Caco-2 (cell line): ENCODE results near the gene TACC2. TPM values are rescaled to one million over a fixed set of nuclear protein-coding genes. Genes with fewer than 3 reads are reported as not detected.

ENCODE experiments used
- BruUV-seq: library from RNA; stranded (reverse); fragments of 400-500 nt; replicated peaks from 2 replicates; lab custom pipeline; 2021; lab: Mats Ljungman, UMichigan
- CTCF ChIA-PET: fragments of 300-600 bp; sonication (Branson Sonifier 250); formaldehyde crosslinking; loops from one replicate; lab custom pipeline; 2022; ENCODE audit warnings: antibody characterized with exemption; lab: Charles Lee
- POLR2A ChIA-PET: fragments of 300-600 bp; sonication (Branson Sonifier 250); formaldehyde crosslinking; loops from one replicate; lab custom pipeline; 2022; ENCODE audit warnings: antibody characterized with exemption; lab: Charles Lee
- DNase-seq, 2 experiments: peaks; one replicate each; pipeline versions ENCODE4 v3.0.0 to v3.0.0-alpha.2; 2020 to 2022
- H3K27me3 ChIP-seq: replicated peaks from 2 replicates; pipeline ENCODE4 v1.6.0; 2011; ENCODE audit warnings: low read length; ENCODE audit not compliant: control insufficient read depth, insufficient read depth
- H3K36me3 ChIP-seq: 2 replicates; pipeline ENCODE4 v1.5.1; 2011; ENCODE audit warnings: low read length; ENCODE audit not compliant: control insufficient read depth, insufficient read depth
- H3K4me1 ChIP-seq: fragments of 250-450 bp; sonication (Bioruptor Pico); 2 replicates; pipeline ENCODE4 v1.5.1; 2020; ENCODE audit warnings: mild to moderate bottlenecking
- H3K4me3 ChIP-seq: 2 replicates; pipeline ENCODE4 v1.5.1; 2011; ENCODE audit warnings: low read depth, mild to moderate bottlenecking, control low read depth, low read length
- H3K9me3 ChIP-seq: fragments of 250-450 bp; sonication (Bioruptor Pico); 2 replicates; pipeline ENCODE4 v1.5.1; 2020; ENCODE audit warnings: mild to moderate bottlenecking, moderate library complexity
- H3K27ac Mint-ChIP-seq: one replicate; pipeline ENCODE4 v1.8.0; 2022; ENCODE audit warnings: mixed read lengths; ENCODE audit not compliant: unreplicated experiment
- H3K27me3 Mint-ChIP-seq: one replicate; pipeline ENCODE4 v1.8.0; 2022; ENCODE audit warnings: mixed read lengths; ENCODE audit not compliant: insufficient read depth, unreplicated experiment
- H3K36me3 Mint-ChIP-seq: one replicate; pipeline ENCODE4 v1.8.0; 2022; ENCODE audit warnings: mild to moderate bottlenecking, mixed read lengths; ENCODE audit not compliant: insufficient read depth, unreplicated experiment
- H3K4me1 Mint-ChIP-seq: one replicate; pipeline ENCODE4 v1.8.0; 2022; ENCODE audit warnings: low read depth, mixed read lengths; ENCODE audit not compliant: unreplicated experiment
- H3K4me3 Mint-ChIP-seq: one replicate; pipeline ENCODE4 v1.8.0; 2022; ENCODE audit warnings: mild to moderate bottlenecking, moderate library complexity, mixed read lengths; ENCODE audit not compliant: unreplicated experiment
- H3K9me3 Mint-ChIP-seq: one replicate; pipeline ENCODE4 v1.8.0; 2022; ENCODE audit warnings: mixed read lengths; ENCODE audit not compliant: unreplicated experiment
- CTCF ChIP-seq, 2 experiments: fragments of 200-600 bp in 1 of 2; IDR thresholded peaks; 1 replicate in 1 of 2; 2 replicates in 1 of 2; pipeline versions ENCODE4 v1.5.1 to v1.8.0; 2011 to 2022; ENCODE audit warnings: antibody characterized with exemption in 1 of 2, control low read depth in 1 of 2, inconsistent platforms in 1 of 2, low read depth in 1 of 2, low read length in 1 of 2, mild to moderate bottlenecking in 1 of 2, moderate library complexity in 1 of 2; ENCODE audit not compliant: insufficient read depth in 1 of 2, severe bottlenecking in 1 of 2, unreplicated experiment in 1 of 2
- intact Hi-C: fragments of 100-400 bp; cut with micrococcal nuclease; formaldehyde crosslinking; loops from one replicate; pipeline ENCODE4 v1.10.0; 2022; ENCODE audit not compliant: unreplicated experiment
- total RNA-seq: library from RNA; stranded (reverse); gene quantifications from 2 replicates; pipeline ENCODE4 v1.2.3, GENCODE V29; 2022

TACC2 gene
- total RNA-seq, 1 experiment from 2014 or later = 117 TPM

- Histone ChIP-seq H3K4me3 (0 out of 2 replicates have a peak overlapping the region, but pooled peaks have one; percentile 18), H3K27me3 (no peaks in the 10 kb centered on the region), H3K4me1 (peaks cover 15% of the 10 kb centered on the region), H3K36me3 (no peaks in the 10 kb centered on the region), H3K9me3 (no peaks in the 10 kb centered on the region)
- H3K27me3 Mint-ChIP-seq = no peaks in the 10 kb centered on the region
- ChIA-PET CTCF (interaction anchor here (0.6 to 2.0 kb wide), 18 partner anchors 9 to 350 kb away, joined by 3 to 56 read pairs (median 5); partner anchors contain the start of gene PLEKHA1), POLR2A (interaction anchor here (1.0 kb wide), 1 partner anchor 76 kb away, joined by 4 read pairs; the partner anchor contains the start of gene PLEKHA1)
- intact Hi-C loops = loop anchor here (1.0 kb wide), 4 partner anchors 12 to 267 kb away; no protein-coding TSS in a partner anchor
- BruUV-seq = no TSS peak
- no peak overlapping the region for H3K4me3 Mint-ChIP-seq
- no peak overlapping the region for H3K27ac Mint-ChIP-seq
- H3K9me3 Mint-ChIP-seq = no peaks in the 10 kb centered on the region
- peaks cover 11% of the 10 kb centered on the region for H3K4me1 Mint-ChIP-seq
- no peaks in the 10 kb centered on the region for H3K36me3 Mint-ChIP-seq
- TF ChIP-seq CTCF (IDR thresholded peaks at IDR 0.05; ENCODE audit: insufficient read depth in 1 of 2, low read depth in 1 of 2, low read length in 1 of 2, severe bottlenecking in 1 of 2, unreplicated experiment in 1 of 2) = peak; percentile 92 to 96
- peak; percentile 70 to 75 for DNase-seq
These were observed 309.8 kb downstream of the TACC2 start for GRCh38 chr10:122298598-122299301.

GRCh38 chr10:122299423-122300075 is 310.6 kb downstream of the TACC2 start:
- BruUV-seq = no TSS peak
- peaks cover 13% of the 10 kb centered on the region for H3K4me1 Mint-ChIP-seq
- H3K9me3 ChIP-seq = no peaks in the 10 kb centered on the region
- no peaks in the 10 kb centered on the region for H3K36me3 ChIP-seq
- no peaks in the 10 kb centered on the region for H3K27me3 Mint-ChIP-seq
- H3K27ac Mint-ChIP-seq = no peak overlapping the region
- no peaks in the 10 kb centered on the region for H3K9me3 Mint-ChIP-seq
- no peak overlapping the region for H3K4me3 Mint-ChIP-seq
- intact Hi-C loops = loop anchor here (1.0 kb wide), 3 partner anchors 43 to 266 kb away; no protein-coding TSS in a partner anchor
- no peaks in the 10 kb centered on the region for H3K27me3 ChIP-seq
- peaks cover 7% of the 10 kb centered on the region for H3K4me1 ChIP-seq
- H3K4me3 ChIP-seq = no peak overlapping the region
- no peaks in the 10 kb centered on the region for H3K36me3 Mint-ChIP-seq
- ChIA-PET POLR2A (interaction anchor here (0.5 to 1.0 kb wide), 2 partner anchors 15 to 75 kb away, joined by 4 read pairs; partner anchors contain the start of gene PLEKHA1), CTCF (interaction anchor here (0.6 to 2.0 kb wide), 18 partner anchors 8 to 349 kb away, joined by 3 to 56 read pairs (median 5); partner anchors contain the start of gene PLEKHA1)
- no peak for DNase-seq
- TF ChIP-seq CTCF (IDR thresholded peaks at IDR 0.05; ENCODE audit: insufficient read depth in 1 of 2, low read depth in 1 of 2, low read length in 1 of 2, severe bottlenecking in 1 of 2, unreplicated experiment in 1 of 2) = no peak

GRCh38 chr10:122301055-122301810 is 312.3 kb downstream of the TACC2 start:
- H3K36me3 Mint-ChIP-seq = no peaks in the 10 kb centered on the region
- intact Hi-C loops = no loop called here
- CTCF ChIA-PET = interaction anchor here (0.7 to 1.3 kb wide), 2 partner anchors 132 to 207 kb away, joined by 3 read pairs; no protein-coding TSS in a partner anchor
- Histone ChIP-seq H3K4me3 (no peak overlapping the region), H3K36me3 (no peaks in the 10 kb centered on the region), H3K27me3 (no peaks in the 10 kb centered on the region), H3K9me3 (no peaks in the 10 kb centered on the region), H3K4me1 (no peaks in the 10 kb centered on the region)
- POLR2A ChIA-PET = no interaction called here
- DNase-seq = no peak
- H3K9me3 Mint-ChIP-seq = peaks cover 13% of the 10 kb centered on the region
- no peaks in the 10 kb centered on the region for H3K27me3 Mint-ChIP-seq
- no peak overlapping the region for H3K4me3 Mint-ChIP-seq
- H3K27ac Mint-ChIP-seq = no peak overlapping the region
- H3K4me1 Mint-ChIP-seq = peaks cover 5% of the 10 kb centered on the region
- no TSS peak for BruUV-seq
- TF ChIP-seq CTCF (IDR thresholded peaks at IDR 0.05; ENCODE audit: insufficient read depth in 1 of 2, low read depth in 1 of 2, low read length in 1 of 2, severe bottlenecking in 1 of 2, unreplicated experiment in 1 of 2) = no peak
